ENCODE results near the gene XPO5.

DNA sequence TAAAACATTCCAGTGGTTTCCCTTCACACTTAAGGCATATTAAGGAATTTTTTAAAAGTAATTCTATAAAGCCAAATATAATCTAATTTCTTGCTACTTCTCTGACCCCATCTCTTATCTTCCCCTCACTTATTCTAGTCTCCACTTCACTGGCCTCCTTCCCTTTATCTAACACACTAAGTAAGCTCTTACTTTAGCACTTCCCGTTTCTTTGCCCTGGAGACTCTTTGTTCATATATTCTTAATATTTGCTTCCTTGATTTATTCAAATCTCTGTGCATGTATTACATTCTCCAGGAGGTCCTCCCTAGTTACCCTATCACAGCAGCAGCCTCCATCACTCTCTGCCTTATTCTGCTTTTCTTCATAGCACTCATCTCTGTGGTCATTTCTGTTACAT lies 33.0 kb upstream of the XPO5 start:
- TF ChIP-seq CEBPB (IDR thresholded peaks at IDR 0.05; ENCODE audit: low read depth, low read length) (no peak), MAFK (IDR thresholded peaks at IDR 0.05; ENCODE audit: low read depth, low read length) (no peak), CHD1 (IDR thresholded peaks at IDR 0.05; ENCODE audit: low read depth, low read length) (no peak), SMC3 (IDR thresholded peaks at IDR 0.05; ENCODE audit: low read depth, low read length) (no peak)
- TF ChIP-seq, protein P1, sequence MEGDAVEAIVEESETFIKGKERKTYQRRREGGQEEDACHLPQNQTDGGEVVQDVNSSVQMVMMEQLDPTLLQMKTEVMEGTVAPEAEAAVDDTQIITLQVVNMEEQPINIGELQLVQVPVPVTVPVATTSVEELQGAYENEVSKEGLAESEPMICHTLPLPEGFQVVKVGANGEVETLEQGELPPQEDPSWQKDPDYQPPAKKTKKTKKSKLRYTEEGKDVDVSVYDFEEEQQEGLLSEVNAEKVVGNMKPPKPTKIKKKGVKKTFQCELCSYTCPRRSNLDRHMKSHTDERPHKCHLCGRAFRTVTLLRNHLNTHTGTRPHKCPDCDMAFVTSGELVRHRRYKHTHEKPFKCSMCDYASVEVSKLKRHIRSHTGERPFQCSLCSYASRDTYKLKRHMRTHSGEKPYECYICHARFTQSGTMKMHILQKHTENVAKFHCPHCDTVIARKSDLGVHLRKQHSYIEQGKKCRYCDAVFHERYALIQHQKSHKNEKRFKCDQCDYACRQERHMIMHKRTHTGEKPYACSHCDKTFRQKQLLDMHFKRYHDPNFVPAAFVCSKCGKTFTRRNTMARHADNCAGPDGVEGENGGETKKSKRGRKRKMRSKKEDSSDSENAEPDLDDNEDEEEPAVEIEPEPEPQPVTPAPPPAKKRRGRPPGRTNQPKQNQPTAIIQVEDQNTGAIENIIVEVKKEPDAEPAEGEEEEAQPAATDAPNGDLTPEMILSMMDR (conservative IDR thresholded peaks at IDR 0.05; ENCODE audit: low read depth, low read length) = no peak
- TF ChIP-seq, protein P2, sequence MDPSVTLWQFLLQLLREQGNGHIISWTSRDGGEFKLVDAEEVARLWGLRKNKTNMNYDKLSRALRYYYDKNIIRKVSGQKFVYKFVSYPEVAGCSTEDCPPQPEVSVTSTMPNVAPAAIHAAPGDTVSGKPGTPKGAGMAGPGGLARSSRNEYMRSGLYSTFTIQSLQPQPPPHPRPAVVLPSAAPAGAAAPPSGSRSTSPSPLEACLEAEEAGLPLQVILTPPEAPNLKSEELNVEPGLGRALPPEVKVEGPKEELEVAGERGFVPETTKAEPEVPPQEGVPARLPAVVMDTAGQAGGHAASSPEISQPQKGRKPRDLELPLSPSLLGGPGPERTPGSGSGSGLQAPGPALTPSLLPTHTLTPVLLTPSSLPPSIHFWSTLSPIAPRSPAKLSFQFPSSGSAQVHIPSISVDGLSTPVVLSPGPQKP (IDR thresholded peaks at IDR 0.05; ENCODE audit: borderline replicate concordance, low read depth, low read length) = no peak
